HepG2 (cell line): ENCODE results near the gene RAP2A. TPM values are rescaled to one million over a fixed set of nuclear protein-coding genes. Genes with fewer than 3 reads are reported as not detected.

Experiments
- ATAC-seq: fragments of 200-7000 bp; cut with Tn5 transposase; 3 replicates; pipeline ENCODE4 v1.9.1; 2020; ENCODE audit warnings: mild to moderate bottlenecking, moderate library complexity
- BruUV-seq: library from RNA; stranded (reverse); fragments of 400-500 nt; replicated peaks from 2 replicates; lab custom pipeline; 2021; lab: Mats Ljungman, UMichigan
- CTCF ChIA-PET: fragments of 300-600 bp; formaldehyde crosslinking; extraction: SDS; loops from one replicate; lab custom pipeline; 2021; ENCODE audit warnings: low total read pairs, inconsistent platforms, low intra/inter-chr PET ratio; lab: Yijun Ruan, JAX
- POLR2A ChIA-PET: fragments of 350-600 bp; sonication (Branson Sonifier 250); formaldehyde crosslinking; loops from one replicate; lab custom pipeline; 2020; ENCODE audit warnings: antibody characterized with exemption, inconsistent platforms; lab: Yijun Ruan, JAX
- DNase-seq: peaks from one replicate; pipeline ENCODE4 v3.0.0-alpha.2; 2015; ENCODE audit warnings: low spot score
- FAIRE-seq: peaks from 3 replicates; lab custom pipeline; 2011; peaks lifted over from hg19 to GRCh38; lab: Jason Lieb, UNC
- H2AFZ ChIP-seq: one replicate; pipeline ENCODE4 v1.6.1; 2011; ENCODE audit warnings: low read length, inconsistent platforms
- H3K27ac ChIP-seq: fragments of 300-600 bp; 3 replicates; pipeline ENCODE4 v1.8.0; 2011; ENCODE audit warnings: mixed run types, mild to moderate bottlenecking, mixed read lengths, low read length, inconsistent platforms; ENCODE audit not compliant: insufficient read depth; ENCODE audit errors: extremely low read length
- H3K27me3 ChIP-seq, 2 experiments: fragments of 200-600 bp in 1 of 2; 2 replicates in 1 of 2; 3 replicates in 1 of 2; pipeline versions ENCODE4 v1.6.0 to v1.8.0; 2011; ENCODE audit warnings: low read length in 2 of 2, mild to moderate bottlenecking in 2 of 2, moderate library complexity in 2 of 2, inconsistent platforms in 1 of 2; ENCODE audit not compliant: insufficient read depth in 2 of 2, control insufficient read depth in 1 of 2
- H3K36me3 ChIP-seq, 2 experiments: fragments of 200-600 bp in 1 of 2; replicated peaks in 1 of 2; 2 replicates in 1 of 2; 3 replicates in 1 of 2; pipeline versions ENCODE4 v1.5.1 to v1.8.0; 2011; ENCODE audit warnings: low read length in 2 of 2, inconsistent platforms in 1 of 2; ENCODE audit not compliant: insufficient read depth in 2 of 2, control insufficient read depth in 1 of 2
- H3K4me1 ChIP-seq: 2 replicates; pipeline ENCODE4 v1.5.1; 2012; ENCODE audit warnings: low read length, inconsistent platforms; ENCODE audit not compliant: insufficient read depth
- H3K4me2 ChIP-seq: 2 replicates; pipeline ENCODE4 v1.6.0; 2011; ENCODE audit warnings: low read depth, low read length, inconsistent platforms
- H3K4me3 ChIP-seq, 3 experiments: fragments of 200-600 bp in 1 of 3; sonication (generic), shearing (Covaris generic) in 1 of 3; replicated peaks in 1 of 3; 2 replicates each; pipeline ENCODE4 v1.5.1; 2011 to 2016; ENCODE audit warnings: low read length in 3 of 3, inconsistent platforms in 2 of 3, low read depth in 2 of 3, mild to moderate bottlenecking in 2 of 3, control low read depth in 1 of 3, mixed read lengths in 1 of 3; ENCODE audit not compliant: insufficient read depth in 1 of 3
- H3K79me2 ChIP-seq: one replicate; pipeline ENCODE4 v1.6.1; 2011; ENCODE audit warnings: low read length, inconsistent platforms; ENCODE audit not compliant: insufficient read depth
- H3K9ac ChIP-seq: 2 replicates; pipeline ENCODE4 v1.6.0; 2011; ENCODE audit warnings: mild to moderate bottlenecking, low read depth, low read length, inconsistent platforms; ENCODE audit not compliant: insufficient read depth
- H3K9me3 ChIP-seq: 2 replicates; pipeline ENCODE4 v1.5.1; 2012; ENCODE audit warnings: mild to moderate bottlenecking, low read length
- H4K20me1 ChIP-seq: 2 replicates; pipeline ENCODE4 v1.6.0; 2011; ENCODE audit warnings: inconsistent platforms, mild to moderate bottlenecking, low read length, moderate library complexity; ENCODE audit not compliant: insufficient read depth
- AKAP8 ChIP-seq: sonication (generic); formaldehyde crosslinking; IDR thresholded peaks from 2 replicates; pipeline ENCODE4 v1.5.1; 2020; ENCODE audit warnings: mild to moderate bottlenecking, missing genetic modification reagents
- FOXK2 ChIP-seq: fragments of 450-650 bp; IDR thresholded peaks from 2 replicates; pipeline ENCODE4 v1.6.1; 2016
- GTF2F1 ChIP-seq: fragments of 150-350 bp; IDR thresholded peaks from 2 replicates; pipeline ENCODE4 v1.6.1; 2014; ENCODE audit warnings: low read length
- KDM2A ChIP-seq: sonication (generic); formaldehyde crosslinking; IDR thresholded peaks from 2 replicates; pipeline ENCODE4 v1.4.0; 2020; ENCODE audit warnings: low read depth, missing genetic modification reagents, borderline replicate concordance
- PTBP1 ChIP-seq: fragments of 200-400 bp; formaldehyde crosslinking; IDR thresholded peaks from 2 replicates; pipeline ENCODE4 v1.6.1; 2018; ENCODE audit warnings: low read length, low read depth; ENCODE audit not compliant: poor library complexity, severe bottlenecking
- SP4 ChIP-seq: sonication (generic); formaldehyde crosslinking; IDR thresholded peaks from 2 replicates; pipeline ENCODE4 v1.8.1; 2023; ENCODE audit warnings: mild to moderate bottlenecking, missing genetic modification reagents
- THYN1 ChIP-seq: sonication (generic); formaldehyde crosslinking; IDR thresholded peaks from 2 replicates; pipeline ENCODE4 v1.8.1; 2023; ENCODE audit warnings: low read depth, mild to moderate bottlenecking, moderate library complexity, missing genetic modification reagents, borderline replicate concordance
- ZNF446 ChIP-seq: sonication (generic); formaldehyde crosslinking; IDR thresholded peaks from 2 replicates; pipeline ENCODE4 v1.5.0; 2020; ENCODE audit warnings: mild to moderate bottlenecking, missing genetic modification reagents
- ZNF577 ChIP-seq: sonication (generic); formaldehyde crosslinking; IDR thresholded peaks from 2 replicates; pipeline ENCODE4 v1.4.0; 2020; ENCODE audit warnings: mild to moderate bottlenecking, low read depth, missing genetic modification reagents, borderline replicate concordance
- WGBS: methylation state at CpG from one replicate; pipeline ENCODE4 v1.1.6; 2017; ENCODE audit warnings: low lambda C conversion rate; 5-methylcytosine and 5-hydroxymethylcytosine counted together
- in situ Hi-C: cut with HindIII; loops from 2 replicates; pipeline ENCODE4 v1.10.0; 2017; ENCODE audit warnings: low pct_unique_long_range_greater_than_20kb; ENCODE audit not compliant: extremely low pct_ligation_motif_present
- intact Hi-C: fragments of 100-400 bp; cut with micrococcal nuclease; formaldehyde crosslinking; loops from one replicate; pipeline ENCODE4 v1.10.0; 2022; ENCODE audit not compliant: unreplicated experiment
- polyA plus RNA-seq, 8 experiments: library from polyadenylated mRNA; depleted of rRNA in 3 of 8; stranded (reverse) in 7 of 8; unstranded in 1 of 8; fragments of >200 nt; fragmentation: Illumina TruSeq in 4 of 8; extraction: Trizol in 4 of 8; gene quantifications; 2 replicates each; pipeline versions ENCODE4 v1.2.1 to v1.2.3, GENCODE V29; 2011 to 2016; ENCODE audit warnings: low read depth in 4 of 8, missing spikeins in 1 of 8, mixed read lengths in 1 of 8; ENCODE audit not compliant: insufficient read depth in 1 of 8
- total RNA-seq, 5 experiments: library from RNA; depleted of rRNA; stranded (reverse); fragments of >200 nt; fragmentation: Illumina TruSeq; extraction: Trizol; gene quantifications; 2 replicates each; pipeline ENCODE4 v1.2.3, GENCODE V29; 2016; ENCODE audit warnings: low read depth in 1 of 5
- TF ChIP-seq, protein P1 (sequence below): sonication (generic); formaldehyde crosslinking; IDR thresholded peaks from 2 replicates; pipeline ENCODE4 v1.4.0; 2020; ENCODE audit warnings: missing genetic modification reagents
- TF ChIP-seq, protein P2 (sequence below): sonication (generic); formaldehyde crosslinking; IDR thresholded peaks from 2 replicates; pipeline ENCODE4 v1.4.0; 2020; ENCODE audit warnings: mild to moderate bottlenecking, low read depth, missing genetic modification reagents
- TF ChIP-seq, protein P3 (sequence below): sonication (generic); formaldehyde crosslinking; IDR thresholded peaks from 2 replicates; pipeline ENCODE4 v1.9.0; 2021; ENCODE audit warnings: missing genetic modification reagents, borderline replicate concordance

RAP2A gene
- total and polyA plus RNA-seq, 2 of the 13 experiments (the other 11 are each of a cell fraction or from before 2014, with no cell fraction given): 9.9 to 23.1 TPM

DNA sequence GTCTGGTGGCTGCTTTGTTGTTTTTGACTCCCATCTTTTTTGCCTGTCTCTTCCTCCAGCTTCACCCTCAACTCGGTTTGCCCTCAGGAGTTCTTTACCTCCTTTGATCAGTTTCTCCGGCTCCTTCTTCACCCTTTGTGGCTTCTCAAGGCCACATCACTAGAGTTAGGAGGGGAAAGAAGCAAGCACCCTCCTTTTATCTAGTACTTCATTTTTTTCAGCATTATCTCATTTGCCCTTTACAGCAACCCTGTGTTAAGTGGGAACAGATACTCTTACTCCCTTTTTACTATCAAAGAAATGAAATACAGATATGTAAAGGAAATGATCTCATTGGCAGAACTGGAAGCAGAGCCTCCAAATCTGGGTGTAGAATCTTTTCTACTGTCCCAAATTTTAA is 26.9 kb downstream of the RAP2A start:
- TF ChIP-seq PTBP1: no peak
- TF ChIP-seq AKAP8 (CRISPR knock-in tag): no peak
- TF ChIP-seq, protein P1, sequence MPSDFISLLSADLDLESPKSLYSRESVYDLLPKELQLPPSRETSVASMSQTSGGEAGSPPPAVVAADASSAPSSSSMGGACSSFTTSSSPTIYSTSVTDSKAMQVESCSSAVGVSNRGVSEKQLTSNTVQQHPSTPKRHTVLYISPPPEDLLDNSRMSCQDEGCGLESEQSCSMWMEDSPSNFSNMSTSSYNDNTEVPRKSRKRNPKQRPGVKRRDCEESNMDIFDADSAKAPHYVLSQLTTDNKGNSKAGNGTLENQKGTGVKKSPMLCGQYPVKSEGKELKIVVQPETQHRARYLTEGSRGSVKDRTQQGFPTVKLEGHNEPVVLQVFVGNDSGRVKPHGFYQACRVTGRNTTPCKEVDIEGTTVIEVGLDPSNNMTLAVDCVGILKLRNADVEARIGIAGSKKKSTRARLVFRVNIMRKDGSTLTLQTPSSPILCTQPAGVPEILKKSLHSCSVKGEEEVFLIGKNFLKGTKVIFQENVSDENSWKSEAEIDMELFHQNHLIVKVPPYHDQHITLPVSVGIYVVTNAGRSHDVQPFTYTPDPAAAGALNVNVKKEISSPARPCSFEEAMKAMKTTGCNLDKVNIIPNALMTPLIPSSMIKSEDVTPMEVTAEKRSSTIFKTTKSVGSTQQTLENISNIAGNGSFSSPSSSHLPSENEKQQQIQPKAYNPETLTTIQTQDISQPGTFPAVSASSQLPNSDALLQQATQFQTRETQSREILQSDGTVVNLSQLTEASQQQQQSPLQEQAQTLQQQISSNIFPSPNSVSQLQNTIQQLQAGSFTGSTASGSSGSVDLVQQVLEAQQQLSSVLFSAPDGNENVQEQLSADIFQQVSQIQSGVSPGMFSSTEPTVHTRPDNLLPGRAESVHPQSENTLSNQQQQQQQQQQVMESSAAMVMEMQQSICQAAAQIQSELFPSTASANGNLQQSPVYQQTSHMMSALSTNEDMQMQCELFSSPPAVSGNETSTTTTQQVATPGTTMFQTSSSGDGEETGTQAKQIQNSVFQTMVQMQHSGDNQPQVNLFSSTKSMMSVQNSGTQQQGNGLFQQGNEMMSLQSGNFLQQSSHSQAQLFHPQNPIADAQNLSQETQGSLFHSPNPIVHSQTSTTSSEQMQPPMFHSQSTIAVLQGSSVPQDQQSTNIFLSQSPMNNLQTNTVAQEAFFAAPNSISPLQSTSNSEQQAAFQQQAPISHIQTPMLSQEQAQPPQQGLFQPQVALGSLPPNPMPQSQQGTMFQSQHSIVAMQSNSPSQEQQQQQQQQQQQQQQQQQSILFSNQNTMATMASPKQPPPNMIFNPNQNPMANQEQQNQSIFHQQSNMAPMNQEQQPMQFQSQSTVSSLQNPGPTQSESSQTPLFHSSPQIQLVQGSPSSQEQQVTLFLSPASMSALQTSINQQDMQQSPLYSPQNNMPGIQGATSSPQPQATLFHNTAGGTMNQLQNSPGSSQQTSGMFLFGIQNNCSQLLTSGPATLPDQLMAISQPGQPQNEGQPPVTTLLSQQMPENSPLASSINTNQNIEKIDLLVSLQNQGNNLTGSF: no peak
- no peak for TF ChIP-seq FOXK2
- TF ChIP-seq GTF2F1: no peak
- TF ChIP-seq, protein P2, sequence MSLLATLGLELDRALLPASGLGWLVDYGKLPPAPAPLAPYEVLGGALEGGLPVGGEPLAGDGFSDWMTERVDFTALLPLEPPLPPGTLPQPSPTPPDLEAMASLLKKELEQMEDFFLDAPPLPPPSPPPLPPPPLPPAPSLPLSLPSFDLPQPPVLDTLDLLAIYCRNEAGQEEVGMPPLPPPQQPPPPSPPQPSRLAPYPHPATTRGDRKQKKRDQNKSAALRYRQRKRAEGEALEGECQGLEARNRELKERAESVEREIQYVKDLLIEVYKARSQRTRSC (CRISPR knock-in tag): no peak
- no peak for TF ChIP-seq KDM2A
- TF ChIP-seq, protein P3, sequence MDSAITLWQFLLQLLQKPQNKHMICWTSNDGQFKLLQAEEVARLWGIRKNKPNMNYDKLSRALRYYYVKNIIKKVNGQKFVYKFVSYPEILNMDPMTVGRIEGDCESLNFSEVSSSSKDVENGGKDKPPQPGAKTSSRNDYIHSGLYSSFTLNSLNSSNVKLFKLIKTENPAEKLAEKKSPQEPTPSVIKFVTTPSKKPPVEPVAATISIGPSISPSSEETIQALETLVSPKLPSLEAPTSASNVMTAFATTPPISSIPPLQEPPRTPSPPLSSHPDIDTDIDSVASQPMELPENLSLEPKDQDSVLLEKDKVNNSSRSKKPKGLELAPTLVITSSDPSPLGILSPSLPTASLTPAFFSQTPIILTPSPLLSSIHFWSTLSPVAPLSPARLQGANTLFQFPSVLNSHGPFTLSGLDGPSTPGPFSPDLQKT (CRISPR knock-in tag): no peak
- no peak for TF ChIP-seq SP4 (CRISPR knock-in tag)
- TF ChIP-seq ZNF446 (CRISPR knock-in tag): no peak
- TF ChIP-seq THYN1 (CRISPR knock-in tag): no peak
- TF ChIP-seq ZNF577 (CRISPR knock-in tag): no peak
- TF ChIP-seq, all 625 proteins: peak for 0
- H3K36me3 ChIP-seq: peaks cover 2 to 14% of the 10 kb centered on the region in 2 experiments; a peak in 3 of 5 replicates
- in situ Hi-C loops: no loop called here
- no peak overlapping the region for H2AFZ ChIP-seq
- POLR2A ChIA-PET: no interaction called here
- no peaks in the 10 kb centered on the region for H3K9me3 ChIP-seq
- no peaks in the 10 kb centered on the region for H3K79me2 ChIP-seq
- DNase-seq (no peak), ATAC-seq (no peak), FAIRE-seq (no peak)
- no peak overlapping the region for H3K9ac ChIP-seq
- no TSS peak for BruUV-seq
- intact Hi-C loops: no loop called here
- CTCF ChIA-PET: no interaction called here
- no peak overlapping the region for H3K27ac ChIP-seq
- WGBS: 86% methylated on average over 2 of the region's 2 CpGs
- no peak overlapping the region for H3K4me3 ChIP-seq
- H3K4me1 ChIP-seq: peaks cover 11% of the 10 kb centered on the region
- no peaks in the 10 kb centered on the region for H4K20me1 ChIP-seq
- no peak overlapping the region for H3K4me2 ChIP-seq
- no peaks in the 10 kb centered on the region for H3K27me3 ChIP-seq
